Epithelial cell of esophagus (primary cell): ENCODE results near the gene CYP8B1.

ENCODE experiments used
- DNase-seq: peaks from one replicate; pipeline ENCODE4 v3.0.0; 2010; ENCODE audit warnings: low read depth
- H3K4me3 ChIP-seq: 2 replicates; pipeline ENCODE4 v1.5.1; 2011; ENCODE audit warnings: mild to moderate bottlenecking, low read length, control low read depth
- CTCF ChIP-seq: IDR thresholded peaks from 2 replicates; pipeline ENCODE4 v1.5.1; 2011; ENCODE audit warnings: low read depth, mild to moderate bottlenecking, low read length, control low read depth, inconsistent platforms; ENCODE audit not compliant: insufficient read depth; ENCODE audit errors: missing control alignments

Gene CYP8B1, protein sequence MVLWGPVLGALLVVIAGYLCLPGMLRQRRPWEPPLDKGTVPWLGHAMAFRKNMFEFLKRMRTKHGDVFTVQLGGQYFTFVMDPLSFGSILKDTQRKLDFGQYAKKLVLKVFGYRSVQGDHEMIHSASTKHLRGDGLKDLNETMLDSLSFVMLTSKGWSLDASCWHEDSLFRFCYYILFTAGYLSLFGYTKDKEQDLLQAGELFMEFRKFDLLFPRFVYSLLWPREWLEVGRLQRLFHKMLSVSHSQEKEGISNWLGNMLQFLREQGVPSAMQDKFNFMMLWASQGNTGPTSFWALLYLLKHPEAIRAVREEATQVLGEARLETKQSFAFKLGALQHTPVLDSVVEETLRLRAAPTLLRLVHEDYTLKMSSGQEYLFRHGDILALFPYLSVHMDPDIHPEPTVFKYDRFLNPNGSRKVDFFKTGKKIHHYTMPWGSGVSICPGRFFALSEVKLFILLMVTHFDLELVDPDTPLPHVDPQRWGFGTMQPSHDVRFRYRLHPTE

DNA sequence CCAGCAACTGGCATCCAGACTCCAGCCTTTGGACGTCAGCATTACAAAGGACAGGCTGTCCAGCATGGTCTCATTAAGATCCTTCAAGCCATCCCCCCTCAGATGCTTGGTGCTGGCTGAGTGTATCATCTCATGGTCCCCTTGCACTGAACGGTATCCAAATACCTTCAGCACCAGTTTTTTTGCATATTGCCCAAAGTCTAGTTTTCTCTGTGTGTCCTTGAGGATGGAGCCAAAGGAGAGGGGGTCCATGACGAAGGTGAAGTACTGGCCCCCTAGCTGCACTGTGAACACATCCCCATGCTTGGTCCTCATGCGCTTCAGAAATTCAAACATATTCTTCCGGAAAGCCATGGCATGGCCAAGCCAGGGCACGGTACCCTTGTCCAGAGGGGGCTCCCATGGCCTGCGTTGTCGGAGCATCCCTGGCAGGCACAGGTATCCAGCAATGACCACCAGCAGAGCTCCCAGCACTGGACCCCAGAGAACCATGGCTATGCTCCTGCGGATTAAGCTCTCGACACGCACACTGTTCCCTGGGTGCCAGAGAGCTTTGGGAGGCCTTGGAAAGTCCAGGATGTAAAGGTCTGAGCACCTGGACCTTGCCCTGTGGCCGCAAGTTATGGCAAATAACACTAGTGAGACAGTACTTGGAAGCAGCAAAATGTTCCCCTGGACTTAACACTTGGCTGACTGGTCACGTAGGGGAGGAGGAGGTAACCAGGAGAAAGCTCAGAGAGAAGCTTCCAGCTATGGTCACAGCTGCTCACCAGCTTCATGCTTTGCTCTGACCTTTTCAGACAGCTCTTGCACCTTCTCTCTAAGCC lies at the start of gene CYP8B1:
Gene CYP8B1 (minus strand): TSS at position 555 of the 827 bp plus-strand sequence. CDS start 63 bp downstream, at position 492.
- no peak for TF ChIP-seq CTCF
- H3K4me3 ChIP-seq, result no peak within 1 kb of the TSS
- DNase-seq, result no peak

- no peak for TF ChIP-seq CTCF
- no peak overlapping the region for H3K4me3 ChIP-seq
- no peak for DNase-seq
These were observed 47.9 kb upstream of the CYP8B1 start for GRCh38 chr3:42923606-42924005.

DNA sequence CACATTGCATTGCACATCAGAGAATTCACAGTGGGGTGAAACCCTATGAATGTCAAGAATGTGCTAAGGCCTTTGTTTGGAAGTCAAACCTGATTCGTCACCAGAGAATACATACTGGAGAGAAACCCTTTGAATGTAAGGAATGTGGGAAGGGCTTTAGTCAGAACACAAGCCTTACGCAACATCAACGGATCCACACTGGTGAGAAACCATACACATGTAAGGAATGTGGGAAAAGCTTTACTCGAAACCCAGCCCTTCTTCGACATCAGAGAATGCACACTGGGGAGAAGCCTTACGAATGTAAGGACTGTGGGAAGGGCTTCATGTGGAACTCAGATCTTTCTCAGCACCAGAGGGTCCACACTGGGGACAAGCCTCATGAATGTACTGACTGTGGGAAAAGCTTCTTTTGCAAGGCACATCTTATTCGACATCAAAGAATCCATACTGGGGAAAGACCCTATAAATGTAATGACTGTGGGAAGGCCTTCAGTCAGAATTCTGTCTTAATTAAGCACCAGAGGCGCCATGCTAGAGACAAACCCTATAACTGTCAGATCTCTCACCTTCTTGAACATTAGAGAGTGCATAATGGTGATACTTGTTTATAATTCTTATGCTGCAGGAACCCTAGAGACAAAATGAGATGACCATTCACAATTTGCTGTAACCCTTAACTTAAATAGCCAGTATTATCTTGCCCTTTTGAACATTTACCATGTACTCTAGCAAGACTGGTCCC lies 39.3 kb upstream of the CYP8B1 start:
- H3K4me3 ChIP-seq, result no peak overlapping the region
- TF ChIP-seq CTCF, result no peak

GRCh38 chr3:42911551-42911950 lies 35.9 kb upstream of the CYP8B1 start:
- TF ChIP-seq CTCF, result no peak
- no peak overlapping the region for H3K4me3 ChIP-seq
- no peak for DNase-seq

More for the DNA sequence above, 39.3 kb upstream of the CYP8B1 start:
- DNase-seq, result no peak

GRCh38 chr3:42908675-42909074 lies 33.0 kb upstream of the CYP8B1 start:
- no peak for DNase-seq
- no peak for TF ChIP-seq CTCF
- H3K4me3 ChIP-seq, result no peak overlapping the region

DNA sequence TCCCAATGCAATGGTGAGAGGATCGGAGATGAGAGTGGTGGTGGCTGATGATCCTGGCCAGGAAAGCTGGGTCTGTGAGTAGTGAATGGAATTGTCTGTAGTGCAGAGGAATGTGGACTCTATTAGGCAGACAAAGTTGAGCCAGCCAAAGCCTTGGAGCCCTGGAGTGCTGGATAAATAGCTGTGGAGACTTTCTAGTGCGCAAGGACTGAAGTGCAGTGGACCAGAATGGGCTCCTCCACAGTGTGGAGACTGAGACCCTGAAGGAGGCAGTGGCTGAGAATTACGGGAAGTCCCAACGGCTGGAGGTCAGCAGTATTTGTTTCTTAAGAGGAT lies 31.1 kb upstream of the CYP8B1 start:
- TF ChIP-seq CTCF, result no peak
- H3K4me3 ChIP-seq, result peak overlapping the region; percentile 43
- DNase-seq, result no peak
